Kidney tubule cell (primary cell): ENCODE results near the gene ZNF687.

Source experiments
- DNase-seq: peaks from one replicate; pipeline ENCODE4 v3.0.0-alpha.2; 2018; ENCODE audit warnings: low spot score

The ZNF687 gene

GRCh38 chr1:151277249-151277648, 4.8 kb upstream of the ZNF687 start:
- DNase-seq: peak; percentile 32

GRCh38 chr1:151281225-151281968, 702 bp upstream of the ZNF687 start:
- peak; percentile 97 for DNase-seq

- peak; percentile 28 for DNase-seq
Observed at GRCh38 chr1:151282883-151283725, 1.0 kb downstream of the ZNF687 start.

GRCh38 chr1:151284013-151284577, 2.0 kb downstream of the ZNF687 start:
- no peak for DNase-seq

- no peak for DNase-seq
Observed at GRCh38 chr1:151286619-151287340, 4.7 kb downstream of the ZNF687 start.

GRCh38 chr1:151287341-151287699, 5.2 kb downstream of the ZNF687 start:
- DNase-seq: no peak

GRCh38 chr1:151287767-151288500, 5.8 kb downstream of the ZNF687 start:
- DNase-seq: no peak

GRCh38 chr1:151288502-151288901, 6.4 kb downstream of the ZNF687 start:
- DNase-seq: no peak

- DNase-seq: no peak
Observed at GRCh38 chr1:151289080-151289935, 7.2 kb downstream of the ZNF687 start.

GRCh38 chr1:151289991-151290708, 8.1 kb downstream of the ZNF687 start:
- no peak for DNase-seq

- DNase-seq: no peak
Observed at GRCh38 chr1:151290709-151291303, 8.7 kb downstream of the ZNF687 start.

- no peak for DNase-seq
Observed at GRCh38 chr1:151292207-151293030, 10.3 kb downstream of the ZNF687 start.

- DNase-seq: no peak
Observed at GRCh38 chr1:151293093-151293492, 11.0 kb downstream of the ZNF687 start.

GRCh38 chr1:151294742-151295462, 12.8 kb downstream of the ZNF687 start:
- no peak for DNase-seq

- peak; percentile 56 for DNase-seq
Observed at GRCh38 chr1:151309811-151310323, 27.8 kb downstream of the ZNF687 start.

- DNase-seq: no peak
Observed at GRCh38 chr1:151311011-151311410, 28.9 kb downstream of the ZNF687 start.

- DNase-seq: peak; percentile 99
Observed at GRCh38 chr1:151311589-151312331, 29.7 kb downstream of the ZNF687 start.
